Measurements from ENCODE around the gene DRC7. TPM values are rescaled to one million over a fixed set of nuclear protein-coding genes. Genes with fewer than 3 reads are reported as not detected.
A peak's percentile ranks its signal among the peaks of the same experiment; 100 is the strongest.

The DRC7 gene
- total RNA-seq, 1 donor from 2014 or later, result not detected

DNA sequence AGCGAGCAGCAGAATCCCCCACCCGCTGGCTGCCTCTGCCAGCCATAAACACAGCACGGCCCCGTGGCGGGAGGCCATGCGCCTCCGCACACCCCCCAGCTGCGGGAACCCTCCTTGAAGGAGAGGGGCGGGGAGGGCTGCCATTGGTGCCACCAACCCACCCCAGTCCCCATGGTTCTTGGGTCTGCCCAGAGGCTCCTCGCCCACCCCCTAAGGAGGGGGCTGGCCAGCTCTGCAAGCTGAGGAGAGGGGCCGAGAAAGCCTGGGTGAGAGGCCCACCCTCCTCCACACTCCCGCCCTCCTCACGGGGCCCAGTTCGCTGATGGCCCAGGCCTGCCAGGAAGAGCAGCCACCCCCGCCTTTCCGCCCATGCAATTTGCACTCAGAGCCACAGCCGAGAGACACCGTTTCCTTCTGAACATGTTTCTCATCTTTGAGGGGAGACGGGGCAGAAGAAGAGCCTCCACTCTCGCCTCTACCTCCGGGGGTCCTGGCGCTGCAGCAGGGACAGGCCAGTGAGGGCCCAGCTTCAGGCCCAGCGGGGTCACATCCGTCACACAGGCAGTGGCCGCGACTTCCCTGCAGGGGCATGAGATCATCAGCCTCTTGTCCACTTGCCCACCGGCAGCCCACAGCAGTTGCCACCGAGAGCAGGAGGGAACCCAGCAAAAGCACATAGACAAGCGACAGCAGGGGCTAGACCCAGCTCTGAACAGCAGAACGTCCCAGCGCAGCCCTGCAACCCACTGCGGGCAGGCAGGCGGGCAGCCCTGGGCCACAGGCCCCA, 63.9 kb downstream of the DRC7 start:
- TF ChIP-seq, protein P1, sequence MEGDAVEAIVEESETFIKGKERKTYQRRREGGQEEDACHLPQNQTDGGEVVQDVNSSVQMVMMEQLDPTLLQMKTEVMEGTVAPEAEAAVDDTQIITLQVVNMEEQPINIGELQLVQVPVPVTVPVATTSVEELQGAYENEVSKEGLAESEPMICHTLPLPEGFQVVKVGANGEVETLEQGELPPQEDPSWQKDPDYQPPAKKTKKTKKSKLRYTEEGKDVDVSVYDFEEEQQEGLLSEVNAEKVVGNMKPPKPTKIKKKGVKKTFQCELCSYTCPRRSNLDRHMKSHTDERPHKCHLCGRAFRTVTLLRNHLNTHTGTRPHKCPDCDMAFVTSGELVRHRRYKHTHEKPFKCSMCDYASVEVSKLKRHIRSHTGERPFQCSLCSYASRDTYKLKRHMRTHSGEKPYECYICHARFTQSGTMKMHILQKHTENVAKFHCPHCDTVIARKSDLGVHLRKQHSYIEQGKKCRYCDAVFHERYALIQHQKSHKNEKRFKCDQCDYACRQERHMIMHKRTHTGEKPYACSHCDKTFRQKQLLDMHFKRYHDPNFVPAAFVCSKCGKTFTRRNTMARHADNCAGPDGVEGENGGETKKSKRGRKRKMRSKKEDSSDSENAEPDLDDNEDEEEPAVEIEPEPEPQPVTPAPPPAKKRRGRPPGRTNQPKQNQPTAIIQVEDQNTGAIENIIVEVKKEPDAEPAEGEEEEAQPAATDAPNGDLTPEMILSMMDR (IDR thresholded peaks at IDR 0.05), result no peak
- Mint-ChIP-seq H3K9me3 (ENCODE audit: low read depth) (no peaks in the 10 kb centered on the region), H3K36me3 (ENCODE audit: low read depth) (peaks cover 19% of the 10 kb centered on the region), H3K4me1 (ENCODE audit: low read depth) (no peaks in the 10 kb centered on the region), H3K27ac (ENCODE audit: unreplicated experiment) (no peak overlapping the region), H3K4me3 (ENCODE audit: unreplicated experiment) (no peak overlapping the region), H3K27me3 (ENCODE audit: low read depth) (no peaks in the 10 kb centered on the region)
- DNase-seq (ENCODE audit: low spot score), result no peak

DNA sequence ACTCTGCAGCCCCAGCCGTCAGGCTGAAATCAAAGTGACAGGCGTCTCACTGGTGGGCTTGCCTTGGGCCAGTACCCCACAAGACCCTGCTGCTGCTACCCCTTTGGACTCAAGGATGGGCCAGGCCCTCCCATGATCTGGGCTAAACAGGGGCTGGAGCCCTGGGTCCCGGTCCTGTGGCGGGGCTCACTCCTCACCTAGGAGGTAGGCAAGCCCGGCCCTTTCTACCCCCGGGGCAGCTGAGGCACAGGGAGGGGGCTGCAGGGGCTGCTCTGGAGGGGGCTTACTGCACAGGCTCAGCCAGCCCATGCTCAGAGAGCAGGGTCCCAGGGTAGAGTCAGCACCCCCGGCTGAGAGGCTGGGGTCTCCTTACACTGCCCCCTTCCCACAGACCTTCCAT, 64.5 kb downstream of the DRC7 start:
- Mint-ChIP-seq H3K9me3 (ENCODE audit: low read depth) (no peaks in the 10 kb centered on the region), H3K4me3 (ENCODE audit: unreplicated experiment) (no peak overlapping the region), H3K27ac (ENCODE audit: unreplicated experiment) (no peak overlapping the region), H3K36me3 (ENCODE audit: low read depth) (peaks cover 17% of the 10 kb centered on the region), H3K27me3 (ENCODE audit: low read depth) (no peaks in the 10 kb centered on the region), H3K4me1 (ENCODE audit: low read depth) (peaks cover 5% of the 10 kb centered on the region)
- no peak for DNase-seq (ENCODE audit: low spot score)
- TF ChIP-seq, protein P1 (IDR thresholded peaks at IDR 0.05), result no peak

DNA sequence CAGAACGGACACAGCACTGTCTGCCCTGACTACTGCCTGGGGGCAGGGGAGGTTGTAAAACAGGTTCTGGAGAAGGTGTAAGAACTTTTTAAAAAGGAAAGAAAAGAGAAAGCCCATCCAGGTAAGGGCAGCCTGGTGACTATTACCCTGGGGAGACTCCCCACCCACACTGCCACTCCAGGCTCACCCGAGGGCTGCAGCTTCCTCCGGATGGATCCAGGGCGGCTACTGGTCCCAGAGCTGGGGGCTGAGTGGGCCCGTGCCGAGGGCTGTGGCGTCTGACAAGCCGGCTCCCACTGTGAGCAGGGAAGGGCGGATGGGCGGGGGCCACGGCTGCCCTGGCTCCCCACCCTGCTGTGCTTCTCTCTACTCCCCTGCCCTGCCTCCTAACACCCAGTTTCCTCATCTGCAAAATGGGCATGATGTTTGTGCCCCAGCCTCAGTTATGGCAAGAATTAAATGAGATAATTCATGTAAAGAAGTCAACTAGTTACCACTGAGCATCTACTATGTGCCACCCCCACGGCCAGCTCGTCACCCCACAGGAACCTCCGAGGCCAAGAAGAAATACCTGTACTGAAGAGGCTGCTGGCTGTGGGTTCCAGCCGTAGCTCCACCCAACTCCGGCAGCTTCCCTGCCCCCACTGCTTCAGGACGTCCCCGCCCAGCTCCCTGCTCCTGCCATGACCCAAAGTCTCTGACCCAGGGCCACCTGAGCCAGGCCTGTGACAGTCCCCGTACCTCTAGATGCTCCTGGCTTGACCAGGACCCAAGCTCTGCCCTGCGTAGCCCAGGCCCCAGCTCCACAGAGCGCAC, 65.1 kb downstream of the DRC7 start:
- H3K36me3 Mint-ChIP-seq (ENCODE audit: low read depth), result peaks cover 17% of the 10 kb centered on the region
- H3K9me3 Mint-ChIP-seq (ENCODE audit: low read depth), result no peaks in the 10 kb centered on the region
- no peak for DNase-seq (ENCODE audit: low spot score)
- TF ChIP-seq, protein P1 (IDR thresholded peaks at IDR 0.05), result no peak
- no peaks in the 10 kb centered on the region for H3K27me3 Mint-ChIP-seq (ENCODE audit: low read depth)
- H3K27ac Mint-ChIP-seq (ENCODE audit: unreplicated experiment), result no peak overlapping the region
- peaks cover 10% of the 10 kb centered on the region for H3K4me1 Mint-ChIP-seq (ENCODE audit: low read depth)
- H3K4me3 Mint-ChIP-seq (ENCODE audit: unreplicated experiment), result no peak overlapping the region

DNA sequence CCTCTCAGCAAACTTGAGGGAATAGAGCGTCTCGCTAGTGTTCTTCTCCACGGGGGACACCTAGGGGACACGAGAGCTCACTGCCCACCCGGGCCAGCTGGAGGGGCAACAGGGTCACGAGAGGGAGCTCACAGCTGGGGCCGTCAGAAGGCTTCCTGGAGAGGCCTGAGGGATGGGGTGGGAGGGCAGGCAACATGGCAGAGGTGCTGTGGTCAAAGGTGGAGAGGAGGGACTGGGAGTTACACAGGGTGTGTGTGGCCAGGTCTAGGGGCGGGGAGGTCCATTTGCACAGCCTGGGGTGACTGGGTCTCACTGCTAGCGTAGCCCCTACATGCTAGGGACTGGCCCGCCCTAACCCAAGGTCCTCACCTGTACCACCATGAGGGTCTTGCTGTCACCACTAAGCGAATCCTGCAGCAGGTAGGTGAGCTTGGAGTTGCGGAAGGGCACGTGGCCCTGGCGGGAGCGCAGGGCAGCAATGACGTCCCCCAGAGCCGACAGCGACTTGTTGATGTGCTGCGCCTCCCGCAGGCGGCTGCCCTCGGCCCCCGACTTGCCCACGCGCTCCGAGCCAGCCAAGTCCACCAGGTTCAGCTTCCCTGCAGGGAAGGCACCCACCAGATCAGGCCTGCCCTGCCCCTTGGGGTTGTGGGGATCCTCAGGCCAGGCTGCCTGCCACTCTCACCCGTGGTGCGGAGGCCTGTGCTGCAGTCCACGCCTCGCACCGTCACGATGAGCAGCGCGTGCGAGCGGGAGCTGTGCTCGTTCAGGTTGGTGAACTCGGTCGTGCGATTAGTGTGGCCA, 66.0 kb downstream of the DRC7 start:
- TF ChIP-seq, protein P1 (IDR thresholded peaks at IDR 0.05), result no peak
- H3K9me3 Mint-ChIP-seq (ENCODE audit: low read depth), result no peaks in the 10 kb centered on the region
- peaks cover 18% of the 10 kb centered on the region for H3K36me3 Mint-ChIP-seq (ENCODE audit: low read depth)
- no peak overlapping the region for H3K4me3 Mint-ChIP-seq (ENCODE audit: unreplicated experiment)
- H3K27ac Mint-ChIP-seq (ENCODE audit: unreplicated experiment), result no peak overlapping the region
- no peak for DNase-seq (ENCODE audit: low spot score)
- H3K27me3 Mint-ChIP-seq (ENCODE audit: low read depth), result no peaks in the 10 kb centered on the region
- H3K4me1 Mint-ChIP-seq (ENCODE audit: low read depth), result peaks cover 15% of the 10 kb centered on the region

DNA sequence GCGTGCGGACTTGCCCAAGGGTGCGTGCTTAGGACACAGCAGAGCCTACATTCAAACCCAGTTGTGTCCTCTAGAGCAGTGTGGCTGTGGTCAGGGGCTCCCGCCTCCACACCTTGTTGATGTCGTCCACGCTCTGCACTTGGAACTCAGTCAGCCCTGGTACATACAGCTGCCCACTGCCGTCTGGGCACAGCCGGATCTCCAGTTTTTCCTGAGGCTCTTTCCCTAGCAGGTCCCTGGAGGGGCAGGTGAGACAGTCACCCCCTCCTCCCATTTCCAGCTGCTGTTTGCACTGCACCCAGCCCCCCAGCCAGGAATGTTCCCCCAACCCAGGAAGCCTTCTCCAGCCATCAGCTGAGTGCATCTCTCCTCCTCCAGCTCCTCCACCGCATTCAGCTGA, 66.7 kb downstream of the DRC7 start:
- Mint-ChIP-seq H3K4me1 (ENCODE audit: low read depth) (peaks cover 18% of the 10 kb centered on the region), H3K4me3 (ENCODE audit: unreplicated experiment) (no peak overlapping the region), H3K9me3 (ENCODE audit: low read depth) (no peaks in the 10 kb centered on the region), H3K27ac (ENCODE audit: unreplicated experiment) (peak overlapping the region; percentile 41), H3K36me3 (ENCODE audit: low read depth) (peaks cover 19% of the 10 kb centered on the region), H3K27me3 (ENCODE audit: low read depth) (no peaks in the 10 kb centered on the region)
- TF ChIP-seq, protein P1 (IDR thresholded peaks at IDR 0.05), result no peak
- no peak for DNase-seq (ENCODE audit: low spot score)

All from chondrocyte (in vitro differentiated cells).